Measurements from ENCODE around the gene EPB41L1.

Gene EPB41L1

DNA sequence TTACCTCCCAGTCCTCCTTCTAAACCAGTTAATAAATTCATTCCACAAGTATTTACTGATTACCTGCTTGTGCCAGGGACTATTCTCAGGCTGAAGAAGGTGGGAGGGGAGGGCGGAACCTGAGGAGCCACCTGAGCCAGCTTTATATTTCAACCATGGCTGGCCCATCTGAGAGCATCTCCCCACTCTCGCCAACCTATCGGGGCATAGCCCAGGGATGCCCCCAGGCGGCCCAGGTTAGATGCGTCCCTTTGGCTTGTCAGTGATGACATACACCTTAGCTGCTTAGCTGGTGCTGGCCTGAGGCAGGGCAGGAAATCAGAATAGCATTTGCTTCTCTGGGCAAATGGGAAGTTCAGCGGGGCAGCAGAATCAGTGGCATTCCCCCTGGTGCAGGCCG is 76.8 kb downstream of the EPB41L1 start:
- DNase-seq: no peak

DNA sequence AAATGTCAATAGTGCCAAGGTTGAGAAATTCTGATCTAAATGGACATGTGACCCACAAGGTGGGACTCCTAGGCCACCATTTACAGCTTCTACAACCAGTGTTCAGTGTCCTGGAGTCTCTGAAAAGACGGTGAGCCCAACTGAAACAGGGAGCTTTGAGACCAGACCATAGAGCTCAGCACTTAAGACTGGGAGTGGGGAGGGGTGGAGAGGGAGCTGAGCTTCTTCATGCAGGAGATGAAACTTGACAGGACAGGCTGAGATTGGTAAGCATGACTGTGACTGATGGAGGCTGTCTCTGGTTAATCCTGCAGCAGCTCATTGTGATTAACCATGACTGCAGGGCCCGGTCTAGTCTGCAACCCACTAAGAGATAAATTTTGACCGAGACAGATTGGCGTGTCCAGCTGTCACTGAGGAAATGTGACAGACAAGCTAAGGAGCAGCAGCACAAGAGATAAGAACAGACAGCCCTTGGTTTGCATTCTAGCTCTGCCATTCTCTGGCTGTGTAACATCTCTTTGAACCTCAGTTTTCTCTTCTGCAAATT is 80.3 kb downstream of the EPB41L1 start:
- DNase-seq: no peak

DNA sequence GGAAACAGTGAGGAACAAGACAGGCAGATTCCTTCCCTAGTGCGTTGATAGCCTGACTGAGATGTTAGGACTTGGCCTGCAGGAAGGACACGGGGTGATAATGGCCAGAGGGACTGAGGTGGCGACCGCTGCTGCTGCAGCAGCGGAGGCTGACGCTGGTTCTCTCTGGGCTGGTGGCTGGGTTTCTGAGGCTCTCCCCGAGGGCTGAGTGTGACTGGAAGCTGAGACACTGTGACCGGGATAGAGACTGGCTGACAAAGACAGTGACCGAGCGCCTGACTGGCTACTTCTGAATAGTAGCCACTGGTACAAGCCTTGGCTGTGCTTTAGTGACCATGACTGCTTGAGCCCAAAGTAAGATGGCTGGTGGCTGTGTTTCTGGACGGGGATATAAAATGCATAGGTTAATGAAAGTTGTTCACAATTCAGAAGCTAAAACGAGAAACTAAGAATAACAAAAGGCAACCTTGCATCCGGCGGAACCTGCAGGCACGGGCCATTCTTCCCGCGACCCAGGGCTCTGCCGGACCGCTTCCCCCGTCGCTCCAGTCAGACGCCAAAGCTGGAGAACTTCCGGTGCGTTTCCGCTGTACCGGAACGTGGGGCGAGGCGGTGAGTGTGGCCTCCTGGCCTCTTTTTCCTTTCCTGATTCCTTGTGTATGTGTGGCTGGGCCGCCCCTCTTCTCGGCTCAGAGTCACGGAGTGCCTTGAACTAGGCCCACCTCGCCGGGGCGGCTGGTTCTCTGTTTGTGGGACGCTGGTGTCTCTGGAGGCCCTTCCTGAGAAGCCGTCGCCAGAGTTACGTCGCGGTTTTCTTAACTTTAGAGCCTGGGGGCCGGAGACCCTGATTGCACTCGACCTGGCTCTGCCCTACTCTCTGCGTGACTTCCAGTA is 81.6 kb downstream of the EPB41L1 start, which contains the start of gene AAR2:
Gene AAR2, plus strand, starts transcription at position 587 of the 894 bp plus-strand sequence. CDS start 3,391 bp downstream, outside the sequence.
- DNase-seq: peak; percentile 87

DNA sequence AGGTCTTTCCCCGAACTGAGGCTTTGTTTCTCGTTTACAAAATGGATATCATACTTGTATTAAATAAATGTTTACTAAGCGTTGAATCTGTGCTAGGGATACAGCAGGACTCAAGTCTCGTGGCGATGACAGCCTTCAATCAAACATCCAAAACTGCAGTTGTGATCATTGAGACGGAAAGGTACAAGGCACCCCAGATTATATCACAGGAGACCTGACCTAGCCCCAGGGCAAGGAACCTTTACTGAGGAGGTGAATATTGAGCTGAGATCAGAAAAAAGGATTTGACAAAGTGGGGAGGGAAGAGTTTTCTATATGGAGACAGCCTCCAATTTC is 82.2 kb downstream of the EPB41L1 start:
- DNase-seq: no peak

DNA sequence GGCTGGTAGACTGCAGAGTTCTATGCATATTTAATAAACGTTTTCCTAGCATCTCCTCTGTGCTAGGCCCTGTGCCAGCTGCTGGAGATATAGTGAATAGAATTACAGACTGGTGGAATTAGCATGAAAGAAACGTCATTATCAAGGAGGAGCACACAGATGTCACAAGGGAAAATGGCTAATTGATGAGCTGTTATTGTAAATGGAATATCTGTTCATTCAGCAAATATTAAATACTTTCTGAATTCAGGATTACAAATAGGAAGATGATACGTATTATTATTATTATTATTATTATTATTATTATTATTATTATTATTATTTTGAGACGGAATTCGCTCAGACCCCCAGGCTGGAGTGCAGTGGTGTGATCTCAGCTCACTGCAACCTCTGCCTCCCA is 82.9 kb downstream of the EPB41L1 start:
- DNase-seq: no peak

DNA sequence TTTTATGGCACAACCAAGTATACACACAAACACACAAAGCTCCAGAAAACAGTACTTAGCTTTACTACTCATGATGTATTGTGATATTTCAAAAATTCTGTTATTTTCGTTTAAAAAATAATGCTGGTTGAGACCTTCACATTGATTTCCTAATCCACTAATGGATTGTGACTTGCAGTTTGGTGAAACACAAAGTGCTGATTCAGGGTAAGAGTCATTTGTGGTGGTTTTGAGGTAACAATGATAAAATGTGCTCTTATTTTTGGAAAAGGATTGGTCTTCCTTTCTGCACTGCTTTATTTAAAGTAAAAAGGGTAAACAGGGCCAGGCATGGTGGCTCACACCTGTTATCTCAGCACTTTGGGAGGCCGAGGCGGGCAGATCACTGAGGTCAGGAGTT is 83.6 kb downstream of the EPB41L1 start:
- no peak for DNase-seq

DNA sequence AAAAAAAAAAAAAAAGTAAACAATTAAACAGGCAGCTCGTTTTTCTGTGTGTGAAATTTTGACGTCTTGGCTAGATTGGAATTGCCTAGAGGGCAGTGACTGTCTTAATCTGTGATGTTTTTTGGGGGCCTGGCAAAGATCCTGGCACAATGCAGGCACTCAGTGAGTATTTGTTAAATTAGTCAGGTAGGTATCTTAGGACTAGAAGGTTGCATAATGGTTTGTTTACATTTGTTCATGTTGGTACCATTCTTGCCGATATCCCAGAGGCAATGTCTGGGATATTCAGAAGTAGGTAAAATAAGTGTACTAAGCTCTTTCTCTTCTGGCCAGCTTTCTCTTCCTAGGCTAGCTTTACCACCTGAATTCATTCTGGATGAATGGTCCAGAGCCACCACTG is 84.2 kb downstream of the EPB41L1 start:
- no peak for DNase-seq

DNA sequence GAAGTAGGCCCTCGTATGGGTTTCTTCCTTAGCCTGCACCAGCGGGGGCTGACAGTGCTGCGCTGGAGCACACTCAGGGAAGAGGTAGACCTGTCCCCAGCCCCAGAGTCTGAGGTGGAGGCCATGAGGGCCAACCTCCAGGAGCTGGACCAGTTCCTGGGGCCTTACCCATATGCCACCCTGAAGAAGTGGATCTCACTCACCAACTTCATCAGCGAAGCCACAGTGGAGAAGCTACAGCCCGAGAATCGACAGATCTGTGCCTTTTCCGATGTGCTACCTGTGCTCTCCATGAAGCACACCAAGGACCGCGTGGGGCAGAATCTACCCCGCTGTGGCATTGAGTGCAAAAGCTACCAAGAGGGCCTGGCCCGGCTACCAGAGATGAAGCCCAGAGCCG is 85.5 kb downstream of the EPB41L1 start:
- DNase-seq: no peak

DNA sequence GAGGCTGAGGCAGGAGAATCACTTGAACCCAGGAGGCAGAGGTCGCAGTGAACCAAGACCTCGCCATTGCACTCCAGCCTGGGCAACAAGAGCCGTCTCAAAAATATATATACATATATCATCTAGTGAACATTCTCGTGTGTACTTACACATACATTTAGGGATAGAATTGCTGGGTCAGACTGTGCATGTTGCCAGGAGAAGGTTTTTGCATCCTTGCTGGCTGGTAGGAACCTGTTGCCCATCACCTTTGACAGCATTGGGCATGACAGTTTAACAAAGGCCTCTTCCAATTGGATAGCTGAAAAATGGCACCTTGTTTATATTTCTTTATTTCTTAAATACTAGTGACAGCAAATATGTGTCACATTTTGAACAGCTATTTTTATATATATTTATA is 87.1 kb downstream of the EPB41L1 start:
- no peak for DNase-seq

DNA sequence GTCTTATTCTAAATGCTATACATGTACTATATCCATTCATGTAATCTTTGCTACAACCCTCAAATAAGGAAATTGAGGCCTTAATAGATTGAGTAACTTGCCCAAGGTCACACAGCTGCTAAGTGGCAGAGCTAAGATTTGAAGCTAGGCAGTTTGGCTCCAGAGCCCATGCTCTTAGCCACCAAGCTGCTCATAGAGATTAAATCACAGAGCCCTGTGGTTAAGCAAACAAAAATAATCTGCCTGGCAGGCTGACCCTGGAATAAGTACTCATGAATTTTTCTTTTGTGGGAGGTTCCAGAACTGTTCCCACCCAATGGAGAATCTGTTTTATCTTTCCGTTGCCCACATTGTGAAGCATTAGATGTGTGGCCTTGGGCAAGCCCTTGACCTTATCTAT is 89.2 kb downstream of the EPB41L1 start:
- DNase-seq: no peak

DNA sequence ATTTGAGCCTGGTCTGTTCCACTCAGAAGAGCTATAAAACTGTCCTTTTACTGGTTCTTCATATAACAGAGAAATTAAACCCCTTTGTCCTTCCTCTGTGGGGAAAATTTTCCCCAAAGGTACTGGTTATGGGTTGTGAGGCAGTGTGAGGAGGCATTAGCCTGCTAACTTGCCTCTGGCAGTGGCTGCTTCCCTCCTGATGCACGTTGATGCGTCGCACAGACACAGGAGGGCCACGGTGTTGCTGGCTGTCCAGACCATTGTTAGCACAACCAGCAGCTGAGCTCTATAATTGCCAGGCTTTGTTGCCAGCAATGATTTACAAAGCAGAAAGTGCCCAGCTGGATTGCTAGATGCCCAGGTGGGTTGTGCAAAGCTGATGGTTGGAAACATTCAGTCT is 91.9 kb downstream of the EPB41L1 start:
- DNase-seq: no peak

DNA sequence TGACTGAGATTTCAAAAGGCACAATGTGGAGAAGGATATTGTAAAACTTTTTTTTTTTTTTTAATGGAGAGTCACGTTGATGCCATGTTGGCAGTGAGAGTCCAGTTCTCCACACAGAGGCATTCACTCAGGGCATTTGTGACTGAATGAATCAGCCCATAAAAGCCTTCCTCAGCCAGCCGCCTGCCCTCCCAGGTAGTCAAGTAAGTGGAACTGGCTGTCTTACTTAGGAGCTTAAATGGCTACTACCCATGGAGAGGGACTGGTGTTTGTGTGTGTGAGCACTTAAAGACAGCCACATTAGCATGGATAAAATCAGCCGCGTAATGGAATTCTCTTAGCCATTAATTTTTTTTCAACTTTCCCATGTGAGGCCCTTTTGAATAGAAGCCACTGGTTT is 94.3 kb downstream of the EPB41L1 start:
- no peak for DNase-seq

DNA sequence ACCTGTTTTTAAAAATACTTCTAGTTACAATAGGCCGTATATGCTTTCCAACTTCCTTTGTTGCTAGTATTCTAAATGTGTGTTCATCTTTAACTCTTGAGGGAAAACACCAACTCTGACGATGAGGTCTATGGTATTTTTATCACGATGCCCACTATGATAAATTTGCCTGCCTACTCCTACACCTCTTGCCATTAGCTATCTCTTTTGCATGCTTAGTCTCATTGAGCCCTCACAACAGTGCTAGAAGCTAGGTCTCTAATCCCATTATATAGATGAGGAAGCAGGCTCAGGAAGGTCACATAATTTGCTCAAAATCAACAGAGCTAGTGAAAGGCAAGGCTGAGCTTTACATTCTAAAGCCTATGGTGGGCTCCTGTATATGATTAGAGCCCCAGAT is 94.9 kb downstream of the EPB41L1 start:
- DNase-seq: no peak

DNA sequence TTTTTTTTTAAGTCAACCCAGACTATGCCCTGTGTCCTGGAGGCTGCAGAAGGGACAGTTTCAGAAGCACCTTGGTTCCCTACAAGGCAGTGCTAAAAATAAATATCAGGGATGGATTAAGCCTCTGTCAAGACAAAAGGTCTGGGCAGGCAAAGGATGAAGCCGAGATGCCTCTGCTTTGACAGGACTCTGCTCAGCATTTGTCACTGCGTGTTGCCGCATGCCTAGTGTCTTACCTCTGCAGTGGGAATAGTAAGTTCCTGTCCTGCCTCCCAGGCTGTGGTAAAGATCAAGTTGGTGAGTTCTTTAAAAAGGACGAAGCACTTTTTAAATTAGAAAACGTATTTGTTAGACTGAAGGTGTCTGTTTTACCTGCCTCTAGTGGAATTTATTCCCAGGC is 96.9 kb downstream of the EPB41L1 start:
- DNase-seq: no peak

DNA sequence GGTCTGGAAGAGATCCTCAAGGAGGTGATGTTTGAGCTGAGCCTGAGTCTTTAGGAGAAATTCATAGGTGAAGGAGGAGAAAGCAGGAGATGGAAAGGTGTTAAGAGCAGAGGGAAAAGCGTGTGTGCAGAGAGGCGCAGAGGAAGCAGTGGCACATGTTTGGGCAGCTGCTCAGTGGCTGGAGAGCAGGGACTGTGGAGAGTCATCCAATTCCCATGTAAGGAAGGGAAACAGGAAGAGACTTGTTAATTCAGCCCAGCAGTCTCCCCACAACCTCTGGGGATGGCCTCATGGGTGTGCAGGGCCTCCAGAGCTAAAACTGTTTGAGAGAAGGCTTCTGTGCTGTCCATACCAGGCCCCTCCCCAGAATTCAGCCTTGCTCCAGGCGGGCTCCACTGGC is 98.0 kb downstream of the EPB41L1 start:
- DNase-seq: no peak

DNA sequence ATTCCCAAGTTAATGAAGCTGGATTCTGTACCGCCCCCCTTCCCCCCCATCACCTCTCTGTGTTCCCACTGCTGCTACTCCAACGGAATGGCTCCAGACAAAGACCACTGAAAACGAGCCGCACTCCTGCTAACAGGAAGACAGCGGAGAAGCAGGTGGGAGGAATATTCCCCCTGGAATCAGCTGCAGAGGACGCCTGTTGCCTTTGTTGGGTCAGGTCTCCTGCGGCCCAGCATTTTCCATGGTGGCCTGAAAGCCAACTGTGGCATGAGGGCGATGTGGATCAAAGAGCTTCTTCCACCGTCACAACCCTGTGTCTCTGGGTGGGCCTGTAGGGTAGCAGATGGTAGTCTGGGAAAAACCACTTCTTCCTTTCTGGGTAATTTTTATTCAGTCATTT is 98.5 kb downstream of the EPB41L1 start:
- no peak for DNase-seq

DNA sequence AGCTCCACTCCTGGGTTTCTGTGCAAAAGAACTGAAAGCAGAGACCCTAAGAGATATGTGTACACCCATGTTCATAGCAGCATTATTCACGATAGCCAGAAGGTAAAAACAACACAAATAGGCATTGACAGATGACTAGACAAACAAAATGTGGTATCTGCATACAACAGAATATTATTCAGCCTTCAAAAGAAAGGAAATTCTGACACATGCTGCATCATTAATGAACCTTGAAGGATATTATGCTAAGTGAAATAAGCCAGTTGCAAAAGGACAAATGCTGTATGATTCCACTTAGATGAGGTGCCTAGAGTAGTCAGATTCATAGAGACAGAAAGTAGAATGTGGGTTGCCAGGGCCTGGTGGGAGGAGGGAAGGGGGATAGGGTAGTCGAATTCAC is 99.5 kb downstream of the EPB41L1 start:
- no peak for DNase-seq

DNA sequence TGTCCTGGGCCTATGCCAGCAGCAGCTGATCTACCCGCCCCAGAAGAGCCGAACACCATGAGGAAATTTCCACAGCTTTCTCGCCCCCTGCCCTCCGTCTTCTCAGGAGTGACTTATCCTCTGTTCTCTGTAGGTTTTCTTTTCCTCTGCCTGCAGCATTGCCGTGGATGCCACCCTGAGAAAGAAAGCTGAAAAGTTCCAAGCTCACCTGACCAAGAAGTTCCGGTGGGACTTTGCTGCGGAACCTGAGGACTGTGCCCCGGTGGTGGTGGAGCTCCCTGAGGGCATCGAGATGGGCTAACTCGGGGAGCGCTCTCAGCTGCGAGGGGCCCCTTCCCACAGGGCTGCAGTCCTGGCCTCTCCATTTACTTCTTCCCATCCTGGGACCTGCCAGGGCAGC is 100.9 kb downstream of the EPB41L1 start:
- no peak for DNase-seq

DNA sequence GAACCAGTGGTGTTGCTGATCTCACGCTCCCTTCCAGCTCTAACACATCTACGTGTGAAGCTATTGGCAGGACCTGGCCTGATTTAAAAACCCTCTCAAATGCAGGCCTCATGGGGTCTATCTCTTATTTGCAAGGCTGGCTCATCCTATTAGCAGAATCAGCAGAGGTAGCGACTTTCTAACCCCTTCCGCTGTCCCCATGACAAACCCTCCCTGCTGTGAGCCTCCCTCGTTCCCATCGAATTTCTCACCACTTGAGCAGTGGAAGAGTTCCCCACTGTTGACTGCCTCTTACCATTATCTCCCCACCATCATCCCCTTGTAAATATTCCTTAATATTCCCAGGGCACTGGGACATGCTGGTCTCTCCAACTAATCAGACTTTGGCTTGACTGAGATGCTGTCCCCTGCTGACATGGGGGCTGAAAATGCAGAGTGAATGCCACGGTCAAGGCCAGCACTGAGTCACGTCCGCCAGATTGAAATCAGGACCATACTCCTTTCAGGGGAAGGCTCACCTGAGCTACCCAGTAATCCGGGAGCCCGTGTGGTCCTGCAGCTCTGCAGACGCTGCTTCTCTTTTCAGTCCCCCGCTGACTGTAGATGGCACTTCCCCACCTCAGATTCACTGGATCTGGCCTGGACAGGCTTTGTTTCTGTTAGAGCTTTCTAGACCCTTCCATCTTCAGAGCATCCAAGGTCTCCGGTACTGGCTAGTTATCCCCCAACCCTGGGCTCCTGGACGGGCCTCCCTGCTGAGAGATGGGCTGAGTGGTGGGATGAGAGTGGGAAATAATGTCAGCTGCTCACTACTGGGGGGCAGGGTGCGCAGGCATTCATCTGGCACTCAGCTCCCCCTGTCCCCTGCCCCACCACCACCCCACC is 104.9 kb downstream of the EPB41L1 start:
- no peak for DNase-seq

DNA sequence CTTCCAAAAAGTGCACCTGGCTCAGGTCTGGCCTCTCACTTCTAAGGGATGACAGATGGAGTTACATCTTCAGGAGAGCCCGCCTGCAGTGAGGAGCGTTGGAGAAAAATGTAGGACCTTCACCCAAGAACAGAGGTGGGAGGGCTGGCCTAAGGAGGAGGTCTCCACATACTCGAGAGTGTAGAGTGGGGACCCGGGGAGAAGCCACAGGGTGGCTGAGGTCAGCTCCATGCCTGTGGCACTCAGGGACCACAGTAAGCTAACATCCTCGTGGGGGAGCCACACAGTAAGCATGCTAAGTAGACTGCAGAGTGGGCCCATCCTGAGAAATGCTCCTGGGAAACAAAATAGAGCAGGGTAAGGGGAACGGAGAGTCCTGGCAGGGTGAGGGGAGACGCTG is 105.8 kb downstream of the EPB41L1 start:
- no peak for DNase-seq

DNA sequence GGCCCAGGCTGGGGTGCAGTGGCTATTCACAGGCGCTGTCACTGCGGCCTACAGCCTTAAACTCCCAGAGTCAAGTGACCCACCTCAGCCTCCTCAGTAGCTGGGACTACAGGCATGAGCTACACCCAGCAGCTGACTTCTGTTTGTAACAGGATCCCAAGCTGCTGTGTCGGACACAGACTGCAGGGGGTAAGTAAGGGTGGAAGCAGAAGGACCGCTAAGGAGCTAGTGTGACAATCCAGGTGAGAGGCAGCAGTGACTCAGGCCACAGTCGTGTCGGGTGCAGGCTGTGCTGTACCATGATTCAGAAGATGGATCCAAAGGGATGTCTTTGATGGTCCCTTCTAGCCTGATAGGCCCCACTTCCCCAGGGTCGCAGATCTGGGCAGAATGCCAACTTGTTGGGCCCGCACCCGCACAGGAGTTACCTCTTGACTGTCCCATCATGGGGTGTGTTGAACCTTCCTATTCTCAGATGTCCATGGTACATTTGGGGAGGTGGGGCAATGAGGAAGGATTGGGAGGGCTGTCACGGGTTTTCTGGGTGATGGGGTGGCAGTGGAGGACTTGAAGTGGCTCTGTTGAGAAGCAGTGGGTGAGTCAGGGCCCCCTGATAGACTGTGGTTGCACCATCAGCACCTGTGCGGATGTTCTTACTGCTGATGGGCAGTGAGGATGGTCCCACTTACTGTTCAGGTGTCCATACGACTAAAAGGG is 107.0 kb downstream of the EPB41L1 start:
- DNase-seq: no peak

DNA sequence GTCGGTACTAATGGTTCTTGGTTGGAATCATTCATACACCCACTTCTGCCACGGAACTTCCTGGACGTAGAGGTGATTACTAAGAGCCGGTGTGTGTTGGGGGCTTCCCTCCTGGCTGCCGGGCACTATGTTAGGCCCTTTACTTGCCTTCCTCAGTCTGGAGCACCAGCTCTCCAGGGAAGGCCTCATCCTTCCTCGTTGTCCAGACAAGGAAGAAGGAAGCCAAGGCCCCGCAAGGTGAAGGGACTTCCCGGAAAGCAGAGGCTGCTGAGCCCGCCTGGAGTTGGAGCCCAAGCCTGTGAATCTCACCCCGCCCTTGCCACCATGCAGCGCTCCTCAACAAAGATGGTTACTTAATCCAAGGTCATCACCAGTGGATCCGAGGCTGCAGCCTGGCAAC is 107.9 kb downstream of the EPB41L1 start:
- DNase-seq: no peak

Data from OCI-M1 (cell line).